Femur (tissue), 1 donor: Measurements from ENCODE around the gene TLCD3A.
"Not testable (repeated sequence)": the region's sequence is repeated elsewhere in the genome, so short reads cannot be mapped to it uniquely, and the experiment has no call there.

Experiments used
- DNase-seq: peaks from one replicate; pipeline ENCODE4 v3.0.0-alpha.2; 2017

Gene TLCD3A

DNA sequence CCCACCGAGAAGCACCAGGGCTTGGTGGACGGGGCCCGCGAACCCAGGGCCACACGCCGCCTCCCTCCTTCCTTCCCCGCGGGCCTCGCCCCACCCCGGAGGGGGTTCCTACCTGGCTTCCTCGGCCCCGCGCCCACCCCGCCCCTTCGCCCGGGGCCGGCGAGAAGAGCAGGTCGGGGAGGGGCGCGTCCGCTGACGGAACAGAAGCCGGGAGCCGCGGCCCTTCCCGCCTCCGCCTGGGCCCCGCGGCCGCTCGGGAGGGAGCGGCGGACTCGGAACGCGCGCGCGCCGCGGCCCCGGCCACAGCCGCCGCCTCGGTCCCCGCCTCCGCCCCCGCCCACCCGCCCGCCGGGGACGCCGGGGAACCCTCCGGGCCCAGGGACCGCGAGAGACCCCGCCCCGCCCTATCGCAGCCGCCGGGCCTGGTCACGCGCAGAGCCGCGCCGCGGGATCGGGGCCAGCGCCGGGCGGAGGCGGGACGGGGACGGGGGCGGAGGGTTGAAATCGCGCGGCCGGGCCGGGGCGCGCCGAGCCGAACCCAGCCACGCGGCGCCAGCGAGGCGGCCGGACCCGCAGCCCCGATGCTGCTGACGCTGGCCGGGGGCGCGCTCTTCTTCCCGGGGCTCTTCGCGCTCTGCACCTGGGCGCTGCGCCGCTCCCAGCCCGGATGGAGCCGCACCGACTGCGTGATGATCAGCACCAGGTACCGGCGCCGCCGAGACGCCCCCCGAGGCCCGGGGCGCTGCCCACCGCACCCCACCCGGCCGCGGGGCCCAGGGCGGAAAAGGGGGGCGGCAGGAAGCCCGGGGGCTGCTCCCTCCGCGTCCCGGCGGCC lies at the start of gene TLCD3A:
TLCD3A (plus strand) TSS at position 530 of the 835 bp plus-strand sequence; CDS start at position 582, 52 bp downstream.
- DNase-seq = peak; percentile 83

DNA sequence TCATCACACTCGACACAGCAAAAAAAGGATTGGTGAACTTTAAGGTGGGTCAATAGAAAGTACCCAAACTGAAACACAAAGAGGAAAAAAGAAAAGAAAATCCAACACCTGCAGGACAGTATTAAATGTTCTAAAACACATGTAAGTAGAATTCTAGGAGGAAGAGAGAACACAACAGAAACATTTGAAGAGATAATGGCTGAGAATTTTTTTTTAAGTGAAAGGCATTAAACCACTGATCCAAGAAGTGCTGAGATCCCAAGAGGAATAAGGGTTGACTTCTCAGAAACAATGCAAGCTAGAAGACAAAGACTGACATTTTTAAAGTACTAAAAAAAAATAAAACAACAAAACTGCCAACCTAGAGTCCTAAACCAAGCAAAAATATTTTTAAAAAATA lies 49.4 kb upstream of the TLCD3A start:
- no peak for DNase-seq

GRCh38 chr17:683499-684254 lies 48.7 kb upstream of the TLCD3A start:
- DNase-seq = no peak

DNA sequence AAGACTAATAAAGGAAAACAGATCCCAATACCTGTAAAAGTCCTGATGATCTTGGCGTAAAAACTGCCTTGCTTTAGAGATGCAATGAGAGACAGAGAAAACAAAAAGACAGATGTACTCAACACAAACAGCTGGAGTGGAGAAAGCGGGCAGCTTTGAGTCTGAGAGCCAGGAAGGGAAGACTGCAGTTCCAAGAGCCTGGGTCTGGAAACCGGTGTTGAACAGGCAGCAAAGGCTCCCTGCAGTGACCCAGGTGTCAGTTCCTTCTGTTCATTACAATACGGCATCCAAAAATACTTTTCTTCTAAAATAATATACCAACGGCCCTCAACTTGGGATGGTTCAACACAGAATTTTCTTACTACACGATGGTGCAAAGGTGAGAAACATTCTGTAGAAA lies 47.4 kb upstream of the TLCD3A start:
- DNase-seq = no peak

DNA sequence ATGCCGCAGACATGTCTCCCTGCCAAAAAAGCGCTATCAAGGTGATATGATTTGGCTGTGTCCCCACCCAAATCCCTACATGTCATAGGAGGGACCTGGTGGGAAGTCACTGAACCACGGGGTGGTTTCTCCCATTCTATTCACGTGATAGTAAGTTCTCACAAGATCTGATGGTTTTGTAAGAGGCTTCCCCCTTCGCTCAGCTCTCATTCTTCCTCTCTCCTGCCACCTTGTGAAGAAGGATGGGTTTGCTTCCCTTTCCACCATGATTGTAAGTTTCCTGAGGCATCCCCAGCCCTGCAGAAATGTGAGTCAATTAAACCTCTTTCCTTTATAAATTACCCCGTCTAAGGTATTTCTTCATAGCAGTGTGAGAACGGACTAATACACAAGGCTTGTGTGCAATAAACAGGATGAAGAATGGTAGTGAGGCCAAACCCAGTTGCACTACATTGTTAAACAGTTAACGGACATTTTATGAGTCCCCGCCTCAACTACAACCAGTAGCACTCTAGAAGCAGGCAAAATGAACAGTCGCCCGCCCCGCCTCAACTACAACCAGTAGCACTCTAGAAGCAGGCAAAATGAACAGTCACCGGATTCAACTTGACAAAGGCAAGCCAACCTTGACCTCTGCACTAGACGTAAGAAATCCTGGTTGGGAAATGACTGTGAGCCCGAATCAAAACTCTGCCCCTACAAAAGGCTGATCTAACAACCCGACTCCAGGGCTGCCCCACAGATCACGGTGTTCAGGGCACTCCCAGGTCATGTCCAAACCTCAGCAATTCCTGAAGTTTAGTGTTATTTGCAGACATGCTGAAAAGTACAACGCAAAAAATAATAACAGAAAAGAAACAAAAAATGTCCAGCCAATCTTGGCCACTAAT lies 44.1 kb upstream of the TLCD3A start:
- DNase-seq = peak; percentile 31

DNA sequence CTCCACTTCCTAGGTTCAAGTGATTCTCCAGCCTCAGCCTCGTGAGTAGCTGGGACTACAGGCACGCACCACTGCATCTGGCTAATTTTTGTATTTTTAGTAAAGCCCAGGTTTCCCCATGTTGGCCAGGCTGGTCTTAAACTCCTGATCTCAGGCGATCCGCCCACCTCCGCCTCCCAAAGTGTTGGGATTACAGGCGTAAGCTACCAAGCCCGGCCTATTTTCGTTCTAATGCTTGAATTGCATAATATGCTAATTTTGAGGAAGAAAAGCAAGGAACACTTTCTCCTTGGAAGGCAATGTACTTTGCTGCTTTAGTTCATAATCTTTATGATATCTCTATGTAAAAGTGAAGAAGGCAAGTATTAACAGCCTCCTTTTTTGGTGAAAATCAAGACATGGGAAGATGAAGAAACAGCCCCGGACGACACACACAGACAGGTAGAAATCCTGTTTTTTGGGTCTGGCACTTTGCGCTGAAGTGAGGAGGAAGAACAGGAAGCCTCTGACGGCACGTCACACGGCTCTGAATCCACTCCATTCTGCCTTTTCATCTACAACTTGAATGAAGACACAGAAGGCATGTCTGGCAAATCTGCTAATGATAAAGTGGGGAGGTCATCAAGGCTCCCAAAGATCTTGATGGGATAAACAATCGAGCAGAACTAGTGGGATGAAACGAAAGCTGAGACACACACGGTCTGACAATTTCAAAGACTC lies 42.7 kb upstream of the TLCD3A start:
- DNase-seq = no peak

DNA sequence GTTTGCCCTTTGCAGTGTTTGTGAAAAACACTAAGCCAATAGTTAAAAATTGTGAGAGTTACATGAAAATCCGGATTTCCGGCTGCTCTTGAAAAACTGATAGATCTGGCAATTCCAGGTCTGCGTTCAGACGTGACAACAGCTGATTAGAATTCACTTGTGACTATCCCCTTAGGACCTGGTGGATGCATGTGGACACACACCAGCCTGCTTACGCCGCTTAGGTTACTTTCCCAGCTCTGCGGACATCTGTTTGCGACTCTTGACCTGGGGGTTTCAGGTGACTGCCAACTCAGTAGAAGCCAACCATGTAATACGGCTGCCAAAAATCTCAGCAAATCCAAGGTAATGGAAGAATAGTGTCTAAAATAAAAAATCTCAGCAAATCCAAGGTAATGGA lies 42.0 kb upstream of the TLCD3A start:
- no peak for DNase-seq

DNA sequence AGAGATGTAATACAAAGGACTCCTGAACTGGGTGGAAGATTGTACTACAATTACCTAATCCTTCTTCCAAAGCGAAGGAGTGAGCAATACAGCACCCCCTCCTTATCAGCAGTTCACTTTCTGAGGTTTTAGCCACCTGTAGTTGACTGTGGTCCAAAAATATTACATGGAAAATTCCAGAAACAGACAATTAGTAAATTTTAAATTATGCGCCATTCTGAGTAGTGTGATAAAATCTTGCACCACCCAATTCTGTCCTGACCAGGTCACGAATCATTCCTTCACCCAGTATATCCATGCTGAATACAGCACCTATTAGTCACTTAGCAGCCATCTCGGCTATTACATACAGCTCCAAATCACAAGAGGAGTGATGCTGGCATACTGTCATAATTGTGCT lies 41.0 kb upstream of the TLCD3A start:
- no peak for DNase-seq

GRCh38 chr17:692116-692515 lies 40.3 kb upstream of the TLCD3A start:
- no peak for DNase-seq

DNA sequence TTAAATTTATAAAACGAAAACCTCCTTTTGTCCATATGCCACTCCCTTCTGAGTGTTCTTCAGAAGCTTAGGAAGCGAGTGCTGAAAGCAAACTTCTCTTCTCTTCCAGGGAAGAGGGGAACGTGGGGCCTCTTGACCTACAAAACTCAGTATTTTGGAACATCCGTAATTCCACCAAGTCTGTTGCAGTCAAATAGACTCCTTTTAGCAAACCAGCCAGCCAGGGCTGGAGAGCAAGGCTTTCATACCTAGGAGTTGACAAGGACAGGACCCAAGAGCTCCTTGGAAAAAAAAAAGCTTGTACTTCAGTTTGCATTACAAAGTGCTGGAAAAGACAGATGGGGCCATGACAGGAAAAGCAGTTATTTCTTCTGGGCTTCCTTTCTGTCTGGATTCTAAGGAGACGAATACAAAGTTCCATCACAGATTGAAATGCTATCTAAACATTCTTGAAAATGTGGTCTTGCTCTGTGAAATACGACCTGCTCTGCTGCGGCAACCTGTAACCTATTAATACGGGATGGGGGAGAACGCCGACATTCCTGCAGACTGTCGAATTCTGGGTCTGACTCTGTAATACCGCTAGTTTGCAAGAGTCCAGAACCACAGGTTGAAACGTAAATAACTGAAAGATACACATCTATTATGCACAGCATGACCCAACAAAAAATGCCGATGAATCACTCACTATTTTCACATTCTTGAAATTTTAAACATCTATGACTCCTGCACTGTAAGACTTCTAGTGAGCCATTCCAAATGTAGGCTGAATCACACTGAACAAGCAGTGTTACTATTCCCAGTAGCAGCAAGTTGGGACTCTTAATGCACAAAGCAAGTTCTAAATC lies 38.4 kb upstream of the TLCD3A start:
- DNase-seq = peak; percentile 64

DNA sequence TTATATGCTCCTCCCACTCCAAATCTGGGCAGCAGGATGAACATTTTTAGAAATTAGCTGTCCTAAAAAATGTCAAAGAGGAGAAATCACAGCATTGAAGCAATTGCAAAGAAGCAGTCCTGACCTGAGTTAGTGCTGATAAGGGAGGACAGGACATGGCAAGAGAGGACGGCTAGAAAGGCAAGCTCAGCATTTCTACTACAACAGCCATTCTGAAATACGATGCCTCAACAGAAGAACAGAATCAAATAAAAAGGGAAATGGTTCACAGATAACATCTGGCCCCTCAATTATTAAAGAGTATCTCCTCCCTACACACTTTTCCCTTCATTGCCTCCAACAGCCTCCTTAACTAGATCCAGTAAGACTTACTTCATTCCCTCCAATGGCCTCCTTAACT lies 36.0 kb upstream of the TLCD3A start:
- no peak for DNase-seq

- no peak for DNase-seq
Measured at GRCh38 chr17:697682-698081, 34.7 kb upstream of the TLCD3A start.

- DNase-seq = not testable (repeated sequence)
Measured at GRCh38 chr17:698096-698495, 34.3 kb upstream of the TLCD3A start.

DNA sequence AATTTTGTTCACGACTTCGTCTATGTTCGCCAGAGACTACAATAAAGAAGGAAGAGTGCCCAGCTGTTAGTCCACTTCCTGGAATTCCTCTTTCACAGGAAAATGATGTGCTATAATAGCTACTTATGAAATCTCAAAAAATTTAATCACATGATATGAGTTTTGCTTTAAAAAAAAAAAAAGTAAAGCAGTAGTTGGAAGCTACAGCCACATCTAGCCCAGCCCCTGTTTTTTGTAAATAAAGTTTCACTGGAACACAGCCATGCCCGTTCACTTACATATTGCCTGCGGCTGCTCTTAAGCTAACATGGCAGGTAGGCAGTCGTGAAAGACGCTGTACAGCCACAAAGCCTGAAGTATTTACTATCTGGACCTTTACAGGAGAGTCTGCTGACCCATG lies 33.1 kb upstream of the TLCD3A start:
- DNase-seq = no peak

DNA sequence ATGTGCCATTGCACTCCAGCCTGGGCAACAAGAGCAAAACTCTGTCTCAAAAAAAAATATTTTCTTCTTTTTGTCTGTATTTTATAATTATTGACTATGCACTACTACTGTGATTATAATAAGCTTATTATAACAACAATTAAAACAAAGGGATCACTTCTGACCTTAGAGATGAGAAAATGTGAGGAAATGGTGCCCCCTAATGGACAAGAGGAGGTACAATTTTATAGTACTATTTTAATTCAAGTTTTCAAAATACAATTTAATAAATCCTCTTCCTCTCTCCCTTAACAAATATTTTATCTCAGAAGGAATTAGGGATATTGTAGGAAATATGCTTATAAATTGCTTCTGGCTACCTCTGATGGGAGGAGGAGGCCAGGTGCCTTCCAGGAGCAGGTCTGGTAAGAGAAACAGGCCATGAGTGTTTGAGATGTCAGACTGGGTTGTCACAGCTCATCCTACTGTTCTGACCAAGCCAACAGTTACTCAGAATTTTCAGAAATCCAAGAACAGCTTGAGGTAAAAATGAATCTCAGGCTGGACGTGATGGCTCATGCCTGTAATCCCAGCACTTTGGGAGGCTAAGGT lies 31.8 kb upstream of the TLCD3A start:
- DNase-seq = no peak

- DNase-seq = no peak
Measured at GRCh38 chr17:703081-703875, 29.1 kb upstream of the TLCD3A start.

DNA sequence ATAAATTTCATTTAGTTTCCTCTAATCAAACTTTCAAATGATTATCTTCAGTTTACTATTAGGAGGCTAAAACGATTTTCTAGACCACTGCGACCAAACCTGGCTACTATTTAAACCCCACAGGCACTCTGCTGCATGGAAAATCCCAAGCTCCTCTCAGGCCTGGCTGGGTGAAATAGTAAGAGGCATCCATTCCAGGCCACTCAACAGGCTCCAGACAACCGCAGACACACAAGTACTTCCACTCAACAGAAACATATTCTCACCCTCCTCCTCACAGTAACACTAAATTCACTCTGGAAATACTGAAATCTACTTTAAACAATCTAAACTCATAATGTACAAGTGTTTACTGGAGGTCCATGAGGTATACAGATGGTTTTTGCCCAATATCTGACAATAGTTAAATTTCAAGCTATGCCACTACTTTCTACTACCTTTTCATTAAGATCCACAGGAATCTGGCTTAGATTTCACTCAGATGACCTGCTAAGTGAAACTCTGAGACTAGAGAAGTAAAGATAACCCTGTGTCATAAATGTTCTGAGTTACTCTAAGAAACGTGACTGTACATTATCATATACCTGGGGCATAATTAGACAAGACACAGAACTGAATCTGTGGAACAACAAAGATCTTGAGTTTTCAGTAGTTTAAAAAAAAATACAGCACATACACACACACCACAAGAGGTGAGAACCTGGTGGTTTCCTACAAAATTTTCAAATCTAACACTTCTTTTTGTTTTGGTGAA lies 28.1 kb upstream of the TLCD3A start:
- DNase-seq = no peak

DNA sequence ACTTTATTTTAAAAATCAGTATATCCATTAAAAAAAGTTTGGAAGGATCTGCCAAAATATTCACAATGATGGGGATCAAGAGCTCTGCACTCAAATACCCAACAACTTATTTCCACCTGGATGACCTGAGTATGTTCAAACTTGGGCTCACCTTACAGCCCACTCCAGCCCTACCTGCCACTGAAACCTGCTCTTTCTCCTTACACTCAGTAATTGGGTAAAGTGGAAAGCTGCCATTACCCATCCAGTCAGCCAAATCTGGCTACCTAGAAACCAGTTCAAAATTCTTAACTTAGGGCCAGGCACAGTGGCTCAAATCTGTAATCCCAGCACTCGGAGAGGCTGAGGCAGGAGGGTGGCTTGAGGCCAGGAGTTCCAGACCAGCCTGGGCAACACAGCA lies 27.4 kb upstream of the TLCD3A start:
- no peak for DNase-seq

- no peak for DNase-seq
Measured at GRCh38 chr17:705863-706262, 26.5 kb upstream of the TLCD3A start.

- DNase-seq = no peak
Measured at GRCh38 chr17:708132-708531, 24.3 kb upstream of the TLCD3A start.
